NCI-H460 (cell line): ENCODE results near the gene CACNB3. TPM values are rescaled to one million over a fixed set of nuclear protein-coding genes. Genes with fewer than 3 reads are reported as not detected.

Source experiments
- small RNA-seq, 2 experiments: library from RNA; depleted of rRNA; stranded (forward); fragments of <200 nt; gene quantifications; one replicate each; pipeline ENCODE3, GENCODE V24; 2014
- total RNA-seq: library from RNA; depleted of rRNA; stranded (reverse); fragments of >200 nt; shearing (Covaris generic); gene quantifications from 2 replicates; pipeline ENCODE4 v1.2.3, GENCODE V29; 2014; rRNA removed

Gene CACNB3
- total RNA-seq, 1 experiment from 2014 or later, result 6.6 TPM

Small RNA genes lying within 50 kb of the gene (small RNA-seq; reads per million reads assigned to genes)
- gene MIR4701 (0 reads per million in 2 experiments), gene RF00019 (0 reads per million in 2 experiments)

Other genes with a start within 250 kb of the CACNB3 start
- not detected in 2 replicates for gene LALBA, start 248.4 kb upstream of the CACNB3 start, total RNA-seq
- 63.9 and 66.4 TPM in 2 replicates for gene KANSL2, start 136.3 kb upstream of the CACNB3 start, total RNA-seq
- 36.8 and 43.6 TPM in 2 replicates for gene CCNT1, start 101.8 kb upstream of the CACNB3 start, total RNA-seq
- 8.0 and 8.8 TPM in 2 replicates for gene ADCY6, start 29.4 kb upstream of the CACNB3 start, total RNA-seq
- gene DDX23, start 33.7 kb downstream of the CACNB3 start, total RNA-seq, result 67.8 and 68.6 TPM in 2 replicates
- gene RND1, start 47.4 kb downstream of the CACNB3 start, total RNA-seq, result 0.17 TPM in 1 of 2 replicates, not detected in the other
- gene FKBP11, start 107.0 kb downstream of the CACNB3 start, total RNA-seq, result 47.1 and 54.6 TPM in 2 replicates
- 45.5 and 50.8 TPM in 2 replicates for gene ARF3, start 139.0 kb downstream of the CACNB3 start, total RNA-seq
- 3.9 and 4.5 TPM in 2 replicates for gene WNT10B, start 153.2 kb downstream of the CACNB3 start, total RNA-seq
- not detected in 2 replicates for gene WNT1, start 159.8 kb downstream of the CACNB3 start, total RNA-seq
- 0.40 and 0.50 TPM in 2 replicates for gene DDN, start 180.9 kb downstream of the CACNB3 start, total RNA-seq
- 90.7 and 92.8 TPM in 2 replicates for gene PRKAG1, start 200.3 kb downstream of the CACNB3 start, total RNA-seq
- gene KMT2D, start 242.3 kb downstream of the CACNB3 start, total RNA-seq, result 19.1 and 21.0 TPM in 2 replicates